NCI-H2196 (cell line): ENCODE measurements around the gene ATP7B.

Source experiments
- DNase-seq: peaks from one replicate; lab custom pipeline; 2025; ENCODE audit not compliant: unreplicated experiment; lab: John Stamatoyannopoulos, UW

ATP7B gene

GRCh38 chr13:51978796-51979556, 32.3 kb downstream of the ATP7B start:
- DNase-seq, result no peak

GRCh38 chr13:51977625-51978024, 33.6 kb downstream of the ATP7B start:
- DNase-seq, result no peak

GRCh38 chr13:51976890-51977289, 34.4 kb downstream of the ATP7B start:
- DNase-seq, result no peak

GRCh38 chr13:51976423-51976822, 34.8 kb downstream of the ATP7B start:
- DNase-seq, result no peak

GRCh38 chr13:51974482-51974881, 36.8 kb downstream of the ATP7B start:
- DNase-seq, result no peak

- peak; percentile 28 for DNase-seq
Measured at GRCh38 chr13:51971520-51972426, 39.5 kb downstream of the ATP7B start.

- no peak for DNase-seq
Measured at GRCh38 chr13:51970349-51970748, 40.9 kb downstream of the ATP7B start.

- no peak for DNase-seq
Measured at GRCh38 chr13:51967482-51968446, 43.5 kb downstream of the ATP7B start.

- no peak for DNase-seq
Measured at GRCh38 chr13:51966186-51966585, 45.1 kb downstream of the ATP7B start.

GRCh38 chr13:51961493-51962403, 49.5 kb downstream of the ATP7B start:
- no peak for DNase-seq

- no peak for DNase-seq
Measured at GRCh38 chr13:51960766-51961165, 50.5 kb downstream of the ATP7B start.

GRCh38 chr13:51959773-51960172, 51.5 kb downstream of the ATP7B start:
- no peak for DNase-seq

GRCh38 chr13:51958217-51958547, 53.1 kb downstream of the ATP7B start:
- peak; percentile 62 for DNase-seq

GRCh38 chr13:51957377-51958216, 53.7 kb downstream of the ATP7B start:
- no peak for DNase-seq

GRCh38 chr13:51956717-51957116, 54.5 kb downstream of the ATP7B start:
- no peak for DNase-seq

- DNase-seq, result no peak
Measured at GRCh38 chr13:51955816-51956603, 55.2 kb downstream of the ATP7B start.

- DNase-seq, result peak; percentile 75
Measured at GRCh38 chr13:51955281-51955771, 55.9 kb downstream of the ATP7B start.
